Mucosa of rectum (tissue), 2 donors: ENCODE results near the gene LPCAT4.

Source experiments
- H3K27ac ChIP-seq, 2 donors: one replicate each; pipeline ENCODE4 v1.7.0; 2013; ENCODE audit warnings: inconsistent platforms in 2 of 2, low read depth in 2 of 2, low read length in 2 of 2
- H3K27me3 ChIP-seq, 2 donors: one replicate each; pipeline ENCODE4 v1.7.0; 2013; ENCODE audit warnings: low read length in 2 of 2; ENCODE audit not compliant: control insufficient read depth in 2 of 2, insufficient read depth in 2 of 2
- H3K36me3 ChIP-seq, 2 donors: one replicate each; pipeline ENCODE4 v1.7.0; 2013; ENCODE audit warnings: low read length in 2 of 2; ENCODE audit not compliant: control insufficient read depth in 2 of 2, insufficient read depth in 2 of 2
- H3K4me1 ChIP-seq, 2 donors: one replicate each; pipeline ENCODE4 v1.7.0; 2013; ENCODE audit warnings: low read length in 2 of 2, mild to moderate bottlenecking in 1 of 2; ENCODE audit not compliant: control insufficient read depth in 2 of 2, insufficient read depth in 2 of 2
- H3K4me3 ChIP-seq, 2 donors: one replicate each; pipeline ENCODE4 v1.7.0; 2013; ENCODE audit warnings: low read length in 2 of 2
- H3K9ac ChIP-seq, 2 donors: one replicate each; pipeline ENCODE4 v1.7.0; 2013; ENCODE audit warnings: low read length in 2 of 2, low read depth in 1 of 2, mild to moderate bottlenecking in 1 of 2
- H3K9me3 ChIP-seq, 2 donors: one replicate each; pipeline ENCODE4 v1.7.0; 2013; ENCODE audit warnings: low read length in 2 of 2; ENCODE audit not compliant: control insufficient read depth in 2 of 2
- donor health status: healthy.
- donor health status: Normal muscosa, but diverticular disease.

The LPCAT4 gene

GRCh38 chr15:34337557-34338306 is 29.3 kb downstream of the LPCAT4 start, which contains the start of gene SLC12A6:
Gene SLC12A6 (minus strand): TSS chr15:34337781. CDS start chr15:34336680, 1,101 bp downstream.
- Histone ChIP-seq H3K27ac (peak within 1 kb of the TSS; percentile 89 to 92), H3K4me3 (peak within 1 kb of the TSS; percentile 80 to 81), H3K9me3 (no peaks in the 10 kb centered on the region), H3K27me3 (no peaks in the 10 kb centered on the region), H3K4me1 (peaks cover 5 to 11% of the 10 kb centered on the region in 2 donors), H3K36me3 (peaks cover 5 to 9% of the 10 kb centered on the region in 2 donors), H3K9ac (peak within 1 kb of the TSS; percentile 66 to 85)

- no peaks in the 10 kb centered on the region for H3K27me3 ChIP-seq
- H3K4me3 ChIP-seq = peak overlapping the region; percentile 80 to 81
- peak overlapping the region; percentile 66 to 85 for H3K9ac ChIP-seq
- H3K36me3 ChIP-seq = peaks cover 5 to 9% of the 10 kb centered on the region in 2 donors
- peaks cover 5 to 11% of the 10 kb centered on the region in 2 donors for H3K4me1 ChIP-seq
- no peaks in the 10 kb centered on the region for H3K9me3 ChIP-seq
- peak overlapping the region; percentile 89 to 92 for H3K27ac ChIP-seq
Measured at GRCh38 chr15:34336991-34337556, 29.9 kb downstream of the LPCAT4 start.

- Histone ChIP-seq H3K36me3 (peaks cover 1 to 4% of the 10 kb centered on the region in 2 donors), H3K4me1 (peaks cover 5 to 6% of the 10 kb centered on the region in 2 donors), H3K27ac (peak overlapping the region; percentile 58 to 92), H3K9ac (peak overlapping the region; percentile 66 to 85), H3K27me3 (no peaks in the 10 kb centered on the region), H3K9me3 (no peaks in the 10 kb centered on the region), H3K4me3 (peak overlapping the region; percentile 80 to 81)
Measured at GRCh38 chr15:34336231-34336990, 30.6 kb downstream of the LPCAT4 start.

GRCh38 chr15:34335176-34336032 is 31.6 kb downstream of the LPCAT4 start:
- H3K36me3 ChIP-seq = peaks cover 0 to 4% of the 10 kb centered on the region in 2 donors
- no peaks in the 10 kb centered on the region for H3K27me3 ChIP-seq
- H3K4me1 ChIP-seq = peaks cover 5 to 6% of the 10 kb centered on the region in 2 donors
- peak overlapping the region in 1 of 2 donors; percentile 81 for H3K4me3 ChIP-seq
- H3K9me3 ChIP-seq = no peaks in the 10 kb centered on the region
- H3K27ac ChIP-seq = peak overlapping the region; percentile 58 to 92
- peak overlapping the region; percentile 18 to 39 for H3K9ac ChIP-seq

- peak overlapping the region in 1 of 2 donors; percentile 81 for H3K4me3 ChIP-seq
Measured at GRCh38 chr15:34334672-34335071, 32.3 kb downstream of the LPCAT4 start.

GRCh38 chr15:34332553-34333120 is 34.4 kb downstream of the LPCAT4 start:
- no peaks in the 10 kb centered on the region for H3K27me3 ChIP-seq
- peaks cover 5 to 6% of the 10 kb centered on the region in 2 donors for H3K4me1 ChIP-seq
- no peak overlapping the region for H3K27ac ChIP-seq

More at GRCh38 chr15:34334672-34335071, 32.3 kb downstream of the LPCAT4 start:
- no peaks in the 10 kb centered on the region for H3K9me3 ChIP-seq
- H3K9ac ChIP-seq = no peak overlapping the region
- H3K27me3 ChIP-seq = no peaks in the 10 kb centered on the region
- H3K27ac ChIP-seq = peak overlapping the region in 1 of 2 donors; percentile 56
- peaks cover 0 to 4% of the 10 kb centered on the region in 2 donors for H3K36me3 ChIP-seq
- H3K4me1 ChIP-seq = peaks cover 5 to 6% of the 10 kb centered on the region in 2 donors

GRCh38 chr15:34331809-34332208 is 35.2 kb downstream of the LPCAT4 start:
- H3K9ac ChIP-seq = no peak overlapping the region
- H3K4me1 ChIP-seq = peaks cover 0 to 1% of the 10 kb centered on the region in 2 donors
- no peaks in the 10 kb centered on the region for H3K27me3 ChIP-seq
- no peaks in the 10 kb centered on the region for H3K9me3 ChIP-seq
- H3K36me3 ChIP-seq = no peaks in the 10 kb centered on the region
- H3K27ac ChIP-seq = no peak overlapping the region
- no peak overlapping the region for H3K4me3 ChIP-seq

More at GRCh38 chr15:34332553-34333120, 34.4 kb downstream of the LPCAT4 start:
- H3K9ac ChIP-seq = no peak overlapping the region
- no peaks in the 10 kb centered on the region for H3K36me3 ChIP-seq
- H3K4me3 ChIP-seq = no peak overlapping the region
- H3K9me3 ChIP-seq = no peaks in the 10 kb centered on the region

GRCh38 chr15:34330279-34330678 is 36.7 kb downstream of the LPCAT4 start:
- no peak overlapping the region for H3K9ac ChIP-seq
- H3K4me1 ChIP-seq = no peaks in the 10 kb centered on the region
- no peaks in the 10 kb centered on the region for H3K9me3 ChIP-seq
- no peak overlapping the region for H3K27ac ChIP-seq
- no peak overlapping the region for H3K4me3 ChIP-seq
- no peaks in the 10 kb centered on the region for H3K36me3 ChIP-seq
- H3K27me3 ChIP-seq = no peaks in the 10 kb centered on the region

- H3K27me3 ChIP-seq = no peaks in the 10 kb centered on the region
- H3K4me3 ChIP-seq = no peak overlapping the region
- no peaks in the 10 kb centered on the region for H3K4me1 ChIP-seq
- H3K9me3 ChIP-seq = no peaks in the 10 kb centered on the region
- no peak overlapping the region for H3K9ac ChIP-seq
- peak overlapping the region in 1 of 2 donors; percentile 52 for H3K27ac ChIP-seq
- no peaks in the 10 kb centered on the region for H3K36me3 ChIP-seq
Measured at GRCh38 chr15:34329006-34329405, 38.0 kb downstream of the LPCAT4 start.
